ENCODE results near the gene AQP10.

GRCh38 chr1:154346276-154346917, 25.5 kb downstream of the AQP10 start:
- TF ChIP-seq, protein P1, sequence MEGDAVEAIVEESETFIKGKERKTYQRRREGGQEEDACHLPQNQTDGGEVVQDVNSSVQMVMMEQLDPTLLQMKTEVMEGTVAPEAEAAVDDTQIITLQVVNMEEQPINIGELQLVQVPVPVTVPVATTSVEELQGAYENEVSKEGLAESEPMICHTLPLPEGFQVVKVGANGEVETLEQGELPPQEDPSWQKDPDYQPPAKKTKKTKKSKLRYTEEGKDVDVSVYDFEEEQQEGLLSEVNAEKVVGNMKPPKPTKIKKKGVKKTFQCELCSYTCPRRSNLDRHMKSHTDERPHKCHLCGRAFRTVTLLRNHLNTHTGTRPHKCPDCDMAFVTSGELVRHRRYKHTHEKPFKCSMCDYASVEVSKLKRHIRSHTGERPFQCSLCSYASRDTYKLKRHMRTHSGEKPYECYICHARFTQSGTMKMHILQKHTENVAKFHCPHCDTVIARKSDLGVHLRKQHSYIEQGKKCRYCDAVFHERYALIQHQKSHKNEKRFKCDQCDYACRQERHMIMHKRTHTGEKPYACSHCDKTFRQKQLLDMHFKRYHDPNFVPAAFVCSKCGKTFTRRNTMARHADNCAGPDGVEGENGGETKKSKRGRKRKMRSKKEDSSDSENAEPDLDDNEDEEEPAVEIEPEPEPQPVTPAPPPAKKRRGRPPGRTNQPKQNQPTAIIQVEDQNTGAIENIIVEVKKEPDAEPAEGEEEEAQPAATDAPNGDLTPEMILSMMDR (IDR thresholded peaks at IDR 0.05; ENCODE audit: insufficient read depth, low read depth, low read length), result no peak
- TF ChIP-seq EZH2 (IDR thresholded peaks at IDR 0.05; ENCODE audit: insufficient read depth, low read length), result no peak

All from astrocyte (in vitro differentiated cells and primary cell).